ENCODE data around the gene CMYA5.

DNA sequence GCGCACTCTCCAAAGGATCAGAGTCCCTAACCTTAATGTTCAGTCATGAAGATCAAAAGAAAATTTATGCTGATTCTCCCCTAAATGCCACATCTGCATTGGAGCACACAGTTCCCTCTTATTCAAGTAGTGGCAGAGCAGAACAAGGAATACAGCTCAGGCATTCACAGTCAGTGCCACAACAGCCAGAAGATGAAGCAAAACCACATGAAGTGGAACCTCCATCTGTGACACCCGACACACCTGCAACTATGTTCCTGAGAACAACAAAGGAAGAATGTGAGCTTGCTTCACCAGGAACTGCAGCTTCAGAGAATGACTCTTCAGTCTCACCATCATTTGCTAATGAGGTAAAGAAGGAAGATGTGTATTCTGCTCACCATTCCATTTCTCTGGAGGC is 40.0 kb downstream of the CMYA5 start:
- TF ChIP-seq, protein P1, sequence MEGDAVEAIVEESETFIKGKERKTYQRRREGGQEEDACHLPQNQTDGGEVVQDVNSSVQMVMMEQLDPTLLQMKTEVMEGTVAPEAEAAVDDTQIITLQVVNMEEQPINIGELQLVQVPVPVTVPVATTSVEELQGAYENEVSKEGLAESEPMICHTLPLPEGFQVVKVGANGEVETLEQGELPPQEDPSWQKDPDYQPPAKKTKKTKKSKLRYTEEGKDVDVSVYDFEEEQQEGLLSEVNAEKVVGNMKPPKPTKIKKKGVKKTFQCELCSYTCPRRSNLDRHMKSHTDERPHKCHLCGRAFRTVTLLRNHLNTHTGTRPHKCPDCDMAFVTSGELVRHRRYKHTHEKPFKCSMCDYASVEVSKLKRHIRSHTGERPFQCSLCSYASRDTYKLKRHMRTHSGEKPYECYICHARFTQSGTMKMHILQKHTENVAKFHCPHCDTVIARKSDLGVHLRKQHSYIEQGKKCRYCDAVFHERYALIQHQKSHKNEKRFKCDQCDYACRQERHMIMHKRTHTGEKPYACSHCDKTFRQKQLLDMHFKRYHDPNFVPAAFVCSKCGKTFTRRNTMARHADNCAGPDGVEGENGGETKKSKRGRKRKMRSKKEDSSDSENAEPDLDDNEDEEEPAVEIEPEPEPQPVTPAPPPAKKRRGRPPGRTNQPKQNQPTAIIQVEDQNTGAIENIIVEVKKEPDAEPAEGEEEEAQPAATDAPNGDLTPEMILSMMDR (IDR thresholded peaks at IDR 0.05; ENCODE audit: low read depth, low read length, poor library complexity, severe bottlenecking) = no peak
- no peak for TF ChIP-seq EZH2phosphoT487 (IDR thresholded peaks at IDR 0.05; ENCODE audit: borderline replicate concordance, low read length)

Measured in DOHH2 (cell line).